ENCODE results near the gene ACO2. TPM values are rescaled to one million over a fixed set of nuclear protein-coding genes. Genes with fewer than 3 reads are reported as not detected.

ACO2 gene
- total RNA-seq, 6 donors from 2014 or later: 51.3 to 102 (median 83.4) TPM

- H3K36me3 ChIP-seq: peaks cover 0 to 40% (median 21%) of the 10 kb centered on the region in 4 donors
- peaks cover 20 to 30% (median 23%) of the 10 kb centered on the region in 4 donors for H3K4me1 ChIP-seq
- no peaks in the 10 kb centered on the region for H3K9me3 ChIP-seq
- no peak overlapping the region for H3K27ac ChIP-seq
- no peak overlapping the region for H3K4me3 ChIP-seq
- WGBS, 2 donors: 72 to 74% methylated on average over 13 of the region's 13 CpGs
- ATAC-seq (ENCODE audit: low FRiP score in 2 of 2): no peak
- H3K27me3 ChIP-seq: no peaks in the 10 kb centered on the region
- no peak for DNase-seq
- TF ChIP-seq EP300 (IDR thresholded peaks at IDR 0.05) (no peak), CTCF (IDR thresholded peaks at IDR 0.05) (no peak), POLR2AphosphoS5 (IDR thresholded peaks at IDR 0.05) (no peak), POLR2A (IDR thresholded peaks at IDR 0.05) (no peak)
These were observed 70.5 kb downstream of the ACO2 start for GRCh38 chr22:41539146-41540005.

DNA sequence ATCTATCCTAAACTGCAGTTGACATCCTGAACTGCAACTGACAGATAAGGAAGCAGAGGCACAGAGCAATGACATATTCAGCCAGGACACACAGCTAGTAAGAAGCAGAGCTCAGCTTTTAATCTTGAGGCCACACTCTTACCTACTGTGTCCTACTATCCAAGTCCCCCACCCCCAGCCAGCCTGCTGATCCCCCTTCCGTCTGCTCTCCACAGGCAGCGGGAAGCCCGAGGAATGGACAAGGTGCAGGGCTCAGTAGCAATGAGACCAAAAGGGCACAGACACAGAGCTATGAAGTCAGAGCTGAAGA, 71.0 kb downstream of the ACO2 start:
- TF ChIP-seq POLR2AphosphoS5 (IDR thresholded peaks at IDR 0.05) (no peak), CTCF (IDR thresholded peaks at IDR 0.05) (no peak), EP300 (IDR thresholded peaks at IDR 0.05) (no peak), POLR2A (IDR thresholded peaks at IDR 0.05) (no peak)
- Histone ChIP-seq H3K4me3 (no peak overlapping the region), H3K27me3 (no peaks in the 10 kb centered on the region), H3K27ac (no peak overlapping the region), H3K9me3 (no peaks in the 10 kb centered on the region), H3K4me1 (peaks cover 23 to 34% (median 27%) of the 10 kb centered on the region in 4 donors), H3K36me3 (peaks cover 0 to 34% (median 20%) of the 10 kb centered on the region in 4 donors)
- no peak for DNase-seq
- WGBS, 2 donors: 88 to 91% methylated on average over 3 of the region's 3 CpGs
- no peak for ATAC-seq (ENCODE audit: low FRiP score in 2 of 2)

DNA sequence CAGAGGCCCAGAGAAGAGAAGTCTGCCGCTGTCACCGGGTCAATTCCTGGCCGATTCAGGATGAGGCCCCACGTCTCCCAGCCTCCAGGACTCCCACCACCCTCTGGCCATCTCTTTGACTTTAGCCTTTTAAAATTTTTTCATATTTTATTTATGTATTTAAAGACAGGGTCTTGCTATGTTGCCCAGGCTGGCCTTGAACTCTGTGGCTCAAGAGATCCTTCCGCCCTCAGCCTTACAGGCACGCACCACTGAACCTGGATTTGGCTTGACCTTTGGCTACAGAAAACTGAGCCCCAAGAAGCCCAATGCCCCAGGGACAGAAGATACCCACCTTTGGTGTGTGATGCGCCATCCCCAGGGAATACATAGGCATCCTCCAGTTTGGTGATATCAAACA, 71.4 kb downstream of the ACO2 start:
- WGBS, 2 donors: 94 to 96% methylated on average over 6 to 7 of the region's 7 CpGs
- Histone ChIP-seq H3K27me3 (no peaks in the 10 kb centered on the region), H3K4me1 (peaks cover 26 to 38% (median 31%) of the 10 kb centered on the region in 4 donors), H3K9me3 (no peaks in the 10 kb centered on the region), H3K36me3 (peaks cover 0 to 32% (median 19%) of the 10 kb centered on the region in 4 donors), H3K4me3 (peak overlapping the region in 1 of 4 donors; percentile 4), H3K27ac (no peak overlapping the region)
- ATAC-seq (ENCODE audit: low FRiP score in 2 of 2) (no peak), DNase-seq (no peak)
- TF ChIP-seq CTCF (IDR thresholded peaks at IDR 0.05) (no peak), POLR2A (IDR thresholded peaks at IDR 0.05) (no peak), POLR2AphosphoS5 (IDR thresholded peaks at IDR 0.05) (no peak), EP300 (IDR thresholded peaks at IDR 0.05) (no peak)

GRCh38 chr22:41541484-41541883, 72.6 kb downstream of the ACO2 start:
- peak overlapping the region in 2 of 4 donors; percentile 89 to 95 for H3K4me3 ChIP-seq
- ATAC-seq (ENCODE audit: low FRiP score in 2 of 2) (no peak), DNase-seq (no peak)
- H3K9me3 ChIP-seq: no peaks in the 10 kb centered on the region
- no peak for TF ChIP-seq CTCF (IDR thresholded peaks at IDR 0.05)
- no peak for TF ChIP-seq EP300 (IDR thresholded peaks at IDR 0.05)
- TF ChIP-seq POLR2A (IDR thresholded peaks at IDR 0.05): no peak
- TF ChIP-seq POLR2AphosphoS5 (IDR thresholded peaks at IDR 0.05): no peak
- peaks cover 26 to 49% (median 32%) of the 10 kb centered on the region in 4 donors for H3K4me1 ChIP-seq
- peak overlapping the region in 1 of 4 donors; percentile 30 for H3K27ac ChIP-seq
- H3K27me3 ChIP-seq: no peaks in the 10 kb centered on the region
- 67 to 73% methylated on average over 2 to 3 of the region's 3 CpGs for WGBS, 2 donors
- peaks cover 0 to 30% (median 17%) of the 10 kb centered on the region in 4 donors for H3K36me3 ChIP-seq

All from upper lobe of left lung (tissue), 6 donors.